Thyroid gland (tissue), 4 donors: ENCODE results near the gene C2CD2L. TPM values are rescaled to one million over a fixed set of nuclear protein-coding genes. Genes with fewer than 3 reads are reported as not detected.
"Not testable (repeated sequence)": the region's sequence is repeated elsewhere in the genome, so short reads cannot be mapped to it uniquely, and the experiment has no call there.

Experiments
- DNase-seq, 2 donors: peaks; one replicate each; pipeline ENCODE4 v3.0.0-alpha.2; 2019
- H3K27ac ChIP-seq, 3 donors: fragments of 200-600 bp; sonication (generic); 1 replicate in 2 of 3; 2 replicates in 1 of 3; pipeline ENCODE4 v1.5.1; 2016 to 2019; ENCODE audit warnings: mild to moderate bottlenecking in 1 of 3, moderate library complexity in 1 of 3
- H3K27me3 ChIP-seq: fragments of 200-600 bp; sonication (generic); one replicate; pipeline ENCODE4 v1.5.1; 2019
- H3K36me3 ChIP-seq, 2 donors: fragments of 200-600 bp; sonication (generic); one replicate each; pipeline ENCODE4 v1.5.1; 2016 to 2019
- H3K4me1 ChIP-seq, 2 donors: fragments of 200-600 bp; sonication (generic); one replicate each; pipeline ENCODE4 v1.5.1; 2017 to 2019
- H3K4me3 ChIP-seq, 3 donors: fragments of 200-600 bp; sonication (generic); replicated peaks in 1 of 3; 1 replicate in 2 of 3; 2 replicates in 1 of 3; pipeline ENCODE4 v1.5.1; 2016; ENCODE audit warnings: mild to moderate bottlenecking in 1 of 3
- H3K9me3 ChIP-seq: fragments of 200-600 bp; sonication (generic); one replicate; pipeline ENCODE4 v1.5.1; 2017
- CTCF ChIP-seq, 6 experiments: fragments of 200-600 bp in 3 of 6; fragments of 450-650 bp in 3 of 6; sonication (generic) in 3 of 6; IDR thresholded peaks; one replicate each; pipeline ENCODE4 v1.5.1; 2016 to 2019; ENCODE audit warnings: antibody characterized with exemption in 6 of 6, mild to moderate bottlenecking in 2 of 6, inconsistent platforms in 1 of 6, moderate library complexity in 1 of 6
- POLR2A ChIP-seq, 2 donors: fragments of 450-650 bp; IDR thresholded peaks; one replicate each; pipeline ENCODE4 v1.6.1; 2017; ENCODE audit warnings: antibody characterized with exemption in 2 of 2, mild to moderate bottlenecking in 2 of 2, moderate library complexity in 1 of 2
- WGBS, 2 donors: methylation state at CpG; one replicate each; pipeline ENCODE4 v1.1.5; 2017; 5-methylcytosine and 5-hydroxymethylcytosine counted together
- intact Hi-C: fragments of 100-400 bp; cut with DNase I; formaldehyde crosslinking; loops from one replicate; pipeline ENCODE4 v1.15.1; 2023
- total RNA-seq, 4 donors: library from RNA; depleted of rRNA; stranded (reverse); fragments of >200 nt; gene quantifications; one replicate each; pipeline ENCODE4 v1.2.3, GENCODE V29; 2016

The C2CD2L gene
- total RNA-seq, 4 donors from 2014 or later: 6.7 to 8.9 (median 7.9) TPM

GRCh38 chr11:119161871-119162270 is 54.7 kb downstream of the C2CD2L start:
- Histone ChIP-seq H3K36me3 (no peaks in the 10 kb centered on the region), H3K4me1 (peaks cover 16 to 20% of the 10 kb centered on the region in 2 donors), H3K4me3 (no peak overlapping the region), H3K27ac (no peak overlapping the region), H3K27me3 (no peaks in the 10 kb centered on the region), H3K9me3 (no peaks in the 10 kb centered on the region)
- TF ChIP-seq POLR2A (IDR thresholded peaks at IDR 0.05) (no peak), CTCF (IDR thresholded peaks at IDR 0.05) (no peak)
- DNase-seq: no peak
- 86 to 97% methylated on average over 8 of the region's 8 CpGs for WGBS, 2 donors
- intact Hi-C loops: no loop called here

- Histone ChIP-seq H3K27me3 (no peaks in the 10 kb centered on the region), H3K4me3 (no peak overlapping the region), H3K4me1 (peaks cover 32 to 41% of the 10 kb centered on the region in 2 donors), H3K9me3 (no peaks in the 10 kb centered on the region), H3K27ac (peak overlapping the region; percentile 86 to 98 (median 88)), H3K36me3 (no peaks in the 10 kb centered on the region)
- no peak for TF ChIP-seq POLR2A (IDR thresholded peaks at IDR 0.05)
- no peak for TF ChIP-seq CTCF (IDR thresholded peaks at IDR 0.05)
- peak; percentile 88 to 92 for DNase-seq
- intact Hi-C loops: no loop called here
- 31 to 51% methylated on average over 8 of the region's 8 CpGs for WGBS, 2 donors
These were observed 59.4 kb downstream of the C2CD2L start for GRCh38 chr11:119166368-119167076.

- H3K4me3 ChIP-seq, intact Hi-C loops, H3K27me3 ChIP-seq, H3K9me3 ChIP-seq, H3K36me3 ChIP-seq: not testable (repeated sequence)
- H3K27ac ChIP-seq: peak overlapping the region; percentile 86 to 98 (median 88)
- peak; percentile 54 to 65 for DNase-seq
- WGBS, 2 donors: 57% methylated on average over 10 of the region's 10 CpGs
- peaks cover 32 to 41% of the 10 kb centered on the region in 2 donors for H3K4me1 ChIP-seq
These were observed 59.9 kb downstream of the C2CD2L start for GRCh38 chr11:119167077-119167458.

- WGBS, 2 donors: 49 to 57% methylated on average over 6 of the region's 6 CpGs
- DNase-seq: peak; percentile 32 to 44
- Histone ChIP-seq H3K9me3 (no peaks in the 10 kb centered on the region), H3K4me3 (no peak overlapping the region), H3K27ac (peak overlapping the region; percentile 86 to 98 (median 88)), H3K36me3 (no peaks in the 10 kb centered on the region), H3K4me1 (peaks cover 32 to 41% of the 10 kb centered on the region in 2 donors), H3K27me3 (no peaks in the 10 kb centered on the region)
- TF ChIP-seq CTCF (IDR thresholded peaks at IDR 0.05): no peak
- no peak for TF ChIP-seq POLR2A (IDR thresholded peaks at IDR 0.05)
- intact Hi-C loops: no loop called here
These were observed 60.8 kb downstream of the C2CD2L start for GRCh38 chr11:119167933-119168332.

Other genes starting within 250 kb of the C2CD2L start
- not detected for gene CXCR5, start 223.5 kb upstream of the C2CD2L start, total RNA-seq
- gene BCL9L, start 181.4 kb upstream of the C2CD2L start, total RNA-seq: 10 to 100 TPM; 13.2 to 26.2 (median 19.4) TPM
- not detected for gene UPK2, start 151.0 kb upstream of the C2CD2L start, total RNA-seq
- gene FOXR1, start 135.6 kb upstream of the C2CD2L start, total RNA-seq: not detected
- gene CENATAC, start 109.2 kb upstream of the C2CD2L start, total RNA-seq: 100 to 1,000 TPM in 1 of 4 donors, 10 to 100 TPM in 3; 45.2 to 128 (median 56.4) TPM
- 1,000 to 10,000 TPM in 3 of 4 donors, 100 to 1,000 TPM in 1; 852 to 1,992 (median 1,622) TPM for gene RPS25, start 89.0 kb upstream of the C2CD2L start, total RNA-seq
- gene TRAPPC4, start 88.6 kb upstream of the C2CD2L start, total RNA-seq: 10 to 100 TPM; 42.1 to 70.0 (median 53.2) TPM
- 10 to 100 TPM; 12.4 to 30.2 (median 16.5) TPM for gene SLC37A4, start 76.5 kb upstream of the C2CD2L start, total RNA-seq
- gene HYOU1, start 50.1 kb upstream of the C2CD2L start, total RNA-seq: 100 to 1,000 TPM; 145 to 369 (median 320) TPM
- gene VPS11, start 39.5 kb upstream of the C2CD2L start, total RNA-seq: 10 to 100 TPM; 40.3 to 64.4 (median 47.4) TPM
- 10 to 100 TPM; 10.7 to 24.3 (median 19.7) TPM for gene HMBS, start 22.5 kb upstream of the C2CD2L start, total RNA-seq
- 10 to 100 TPM; 29.8 to 42.8 (median 38.7) TPM for gene DPAGT1, start 5.5 kb upstream of the C2CD2L start, total RNA-seq
- 10 to 100 TPM; 24.0 to 37.7 (median 33.2) TPM for gene HINFP, start 14.2 kb downstream of the C2CD2L start, total RNA-seq
- gene ABCG4, start 41.7 kb downstream of the C2CD2L start, total RNA-seq: 1 to 10 TPM in 2 of 4 donors, under 1 TPM in 2; 0.13 to 1.6 (median 0.82) TPM
- 10 to 100 TPM; 13.3 to 33.1 (median 19.5) TPM for gene NLRX1, start 61.4 kb downstream of the C2CD2L start, total RNA-seq
- not detected for gene NHERF4, start 78.1 kb downstream of the C2CD2L start, total RNA-seq
- gene CBL, start 99.0 kb downstream of the C2CD2L start, total RNA-seq: 10 to 100 TPM in 3 of 4 donors, 1 to 10 TPM in 1; 9.4 to 14.5 (median 13.9) TPM
- gene MCAM, start 209.8 kb downstream of the C2CD2L start, total RNA-seq: 100 to 1,000 TPM in 1 of 4 donors, 10 to 100 TPM in 3; 17.6 to 243 (median 61.8) TPM
- gene RNF26, start 227.2 kb downstream of the C2CD2L start, total RNA-seq: 10 to 100 TPM; 10.1 to 18.9 (median 14.1) TPM
- 10 to 100 TPM; 13.0 to 46.4 (median 27.8) TPM for gene C1QTNF5, start 233.5 kb downstream of the C2CD2L start, total RNA-seq
- gene MFRP, start 239.4 kb downstream of the C2CD2L start, total RNA-seq: not detected